Activated T-helper 2 cell treated with anti-CD3 and anti-CD28 coated beads, Interferon-gamma antibody, Interleukin-2, Interleukin-4, amounts not matched to agents 10 μg/mL and 5 μg/mL and 100 μg/mL, durations not matched to agents 14 hours and 24 hours and 36 hours (primary cell): Measurements from ENCODE around the gene RYR3. TPM values are rescaled to one million over a fixed set of nuclear protein-coding genes. Genes with fewer than 3 reads are reported as not detected.

Experiments used
- total RNA-seq: library from RNA; stranded (reverse); gene quantifications from 2 replicates; pipeline ENCODE4 v1.2.3, GENCODE V29; 2022

The RYR3 gene
- total RNA-seq, 1 donor from 2014 or later: 0.05 TPM

Other genes with a start within 250 kb of the RYR3 start
- gene FMN1, start 116.3 kb upstream of the RYR3 start, total RNA-seq: 0.02 and 0.69 TPM in 2 replicates